ELR (cell line): ENCODE measurements around the gene MKNK2.
"Not testable (repeated sequence)": the region's sequence is repeated elsewhere in the genome, so short reads cannot be mapped to it uniquely, and the experiment has no call there.

Experiments
- DNase-seq: peaks from one replicate; pipeline ENCODE4 v3.0.0-alpha.2; 2015; ENCODE audit warnings: low read depth

MKNK2 gene

DNA sequence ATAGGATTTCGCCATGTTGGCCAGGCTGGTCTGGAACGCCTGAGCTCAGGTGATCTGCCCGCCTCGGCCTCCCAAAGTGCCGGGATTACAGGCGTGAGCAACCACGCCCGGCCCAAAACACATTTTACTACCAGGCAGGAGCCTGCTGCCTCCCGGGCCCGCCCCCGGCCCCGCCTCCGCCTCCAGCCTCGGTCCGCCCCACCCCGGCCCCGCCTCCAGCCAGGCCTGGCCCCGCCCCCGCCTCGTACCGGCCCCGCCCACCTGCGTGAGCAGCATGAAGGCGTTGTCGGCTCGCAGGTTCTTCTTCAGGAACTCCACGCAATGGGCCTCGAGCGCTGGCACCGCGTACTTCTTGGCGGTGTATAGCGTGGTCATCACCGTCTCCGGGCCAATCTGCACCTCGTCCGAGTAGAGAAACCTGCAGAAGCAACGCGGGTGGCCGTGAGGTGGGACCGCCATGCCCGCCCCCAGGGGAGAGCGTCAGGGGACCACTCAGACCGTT is 58.2 kb downstream of the MKNK2 start:
- DNase-seq = peak; percentile 40

DNA sequence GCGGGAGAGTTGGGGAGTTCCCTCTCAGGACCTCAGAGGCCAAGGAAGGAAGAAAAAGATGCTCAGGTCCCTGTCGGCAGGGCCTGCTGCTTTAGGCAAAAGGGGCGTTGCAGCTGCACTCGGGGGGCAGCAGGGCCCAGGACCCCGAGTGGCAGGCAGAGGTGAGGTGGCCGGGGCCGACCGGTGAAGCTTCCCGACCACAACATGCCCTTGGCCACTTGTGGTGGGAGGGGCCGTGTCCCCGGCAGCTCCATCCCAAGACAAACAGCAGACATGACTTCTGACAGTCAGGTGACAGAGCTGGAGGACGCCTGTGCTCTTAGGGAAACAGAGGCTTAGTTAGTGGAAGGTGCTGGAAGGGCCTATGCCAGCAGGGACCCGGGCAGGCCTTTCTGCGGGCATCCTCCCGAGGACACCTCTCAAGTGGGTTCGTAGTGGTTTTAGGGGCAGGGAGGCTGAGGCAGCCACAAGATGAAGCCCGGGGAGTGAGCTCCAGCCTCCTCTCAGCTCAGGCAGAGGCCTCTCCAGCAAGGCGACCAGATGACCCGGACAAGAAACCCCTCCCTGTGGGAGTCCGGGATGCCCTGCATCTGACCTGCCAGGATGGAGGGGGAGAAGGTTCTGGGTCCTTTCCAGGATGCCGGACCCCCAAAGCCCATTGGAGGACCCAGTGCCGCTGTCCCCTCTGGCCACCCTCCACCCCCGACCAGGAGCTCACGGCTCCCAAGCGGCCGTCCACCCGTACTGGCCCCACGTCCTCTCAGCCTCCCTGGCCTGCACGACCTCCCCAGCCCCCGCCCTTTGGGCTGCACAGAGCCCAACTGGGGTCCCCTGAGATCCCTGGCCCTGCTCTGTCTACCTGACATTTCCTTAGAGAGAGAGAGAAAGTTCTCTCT is 59.8 kb downstream of the MKNK2 start:
- no peak for DNase-seq

DNA sequence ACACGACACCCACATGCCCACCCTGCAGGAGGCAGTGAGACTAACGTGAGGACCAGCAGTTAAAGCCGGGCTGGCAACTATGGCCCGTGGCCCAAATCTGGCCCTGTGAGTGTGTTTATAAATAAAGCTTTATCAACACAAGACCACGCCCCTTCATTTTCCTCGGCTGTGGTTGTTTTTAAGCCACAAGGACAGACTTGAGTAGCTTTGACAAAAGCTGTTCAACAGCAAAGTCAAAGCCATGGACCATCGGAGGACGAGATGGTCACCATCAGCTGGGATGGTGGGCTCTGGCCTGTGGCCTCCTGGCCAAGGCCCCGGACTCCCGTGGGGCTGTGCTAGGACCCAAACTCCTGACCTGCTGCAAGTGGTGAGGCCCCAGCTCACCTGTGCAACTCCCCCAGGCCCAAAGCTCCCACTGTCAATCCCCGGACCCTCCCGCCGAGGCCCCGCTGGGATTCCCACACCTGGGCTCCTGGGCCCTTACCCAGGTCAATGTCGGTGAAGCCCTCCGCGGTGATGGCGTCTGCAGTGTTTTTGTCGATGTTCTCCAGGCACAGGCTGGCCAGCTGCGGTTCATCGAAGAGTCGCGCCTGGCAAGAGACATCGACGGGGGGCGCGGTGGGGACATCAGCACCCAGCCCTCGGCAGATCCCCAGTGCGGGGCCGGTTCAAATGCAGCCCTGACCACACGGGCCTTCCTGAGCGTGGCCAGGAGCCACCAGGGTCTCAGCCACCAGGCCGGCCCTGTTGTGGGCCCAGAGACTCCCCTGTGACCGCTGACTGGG is 60.6 kb downstream of the MKNK2 start:
- no peak for DNase-seq

DNA sequence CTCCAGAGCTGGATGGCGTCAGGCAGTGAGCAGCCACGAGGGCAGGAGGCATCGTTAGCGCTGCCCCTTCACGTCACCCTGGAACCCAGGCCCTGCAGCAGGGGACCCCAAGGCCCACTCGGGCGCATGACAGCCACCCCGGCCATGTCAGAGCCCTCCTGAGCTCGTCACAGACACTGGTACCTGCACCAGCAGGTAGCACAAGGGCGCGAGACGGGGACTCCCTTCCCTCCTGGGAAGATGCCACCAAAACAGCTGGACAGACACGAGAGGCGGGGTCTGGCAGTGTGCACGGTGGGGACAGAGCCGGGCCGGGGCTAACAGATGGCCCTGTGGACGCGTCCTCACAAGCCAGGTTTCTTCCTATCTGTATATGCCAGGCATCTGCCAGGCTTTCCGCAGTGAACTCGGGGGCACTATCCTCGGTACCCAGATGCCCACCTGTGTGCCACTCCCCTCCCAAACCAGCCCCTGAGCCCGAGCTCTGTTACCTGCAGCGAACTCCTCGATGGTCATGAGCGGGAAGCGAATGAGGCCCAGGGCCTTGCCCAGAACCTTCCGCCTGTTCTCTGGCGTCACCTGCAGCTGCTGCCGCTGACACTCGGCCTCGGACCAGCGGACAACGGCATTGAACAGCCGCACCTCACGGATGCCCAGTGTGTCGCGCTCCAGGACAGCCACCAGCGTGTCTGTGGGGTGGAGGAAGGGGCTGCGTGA is 61.4 kb downstream of the MKNK2 start:
- no peak for DNase-seq

DNA sequence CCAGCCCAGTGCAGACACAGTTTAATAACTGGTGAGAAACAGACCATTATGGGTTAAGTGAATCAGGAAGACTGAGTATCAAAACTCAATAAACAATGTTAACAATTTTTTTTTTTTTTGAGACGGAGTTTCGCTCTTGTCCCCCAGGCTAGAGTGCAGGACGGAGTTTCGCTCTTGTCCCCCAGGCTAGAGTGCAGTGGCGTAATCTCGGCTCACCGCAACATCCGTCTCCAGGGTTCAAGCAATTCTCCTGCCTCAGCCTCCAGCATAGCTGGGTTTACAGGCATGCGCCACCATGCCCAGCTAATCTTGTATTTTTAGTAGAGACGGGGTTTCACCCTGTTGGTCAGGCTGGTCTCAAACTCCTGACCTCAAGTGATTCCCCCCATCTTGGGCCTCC is 62.6 kb downstream of the MKNK2 start:
- not testable (repeated sequence) for DNase-seq
